ENCODE results near the gene APOL1. TPM values are rescaled to one million over a fixed set of nuclear protein-coding genes. Genes with fewer than 3 reads are reported as not detected.
"Not testable (repeated sequence)": the region's sequence is repeated elsewhere in the genome, so short reads cannot be mapped to it uniquely, and the experiment has no call there.

APOL1 gene
- total and polyA plus RNA-seq, 2 donors (not counting 1 experiment from before 2014, with no cell fraction given) = 40.0 to 80.3 TPM

- TF ChIP-seq, protein P1, sequence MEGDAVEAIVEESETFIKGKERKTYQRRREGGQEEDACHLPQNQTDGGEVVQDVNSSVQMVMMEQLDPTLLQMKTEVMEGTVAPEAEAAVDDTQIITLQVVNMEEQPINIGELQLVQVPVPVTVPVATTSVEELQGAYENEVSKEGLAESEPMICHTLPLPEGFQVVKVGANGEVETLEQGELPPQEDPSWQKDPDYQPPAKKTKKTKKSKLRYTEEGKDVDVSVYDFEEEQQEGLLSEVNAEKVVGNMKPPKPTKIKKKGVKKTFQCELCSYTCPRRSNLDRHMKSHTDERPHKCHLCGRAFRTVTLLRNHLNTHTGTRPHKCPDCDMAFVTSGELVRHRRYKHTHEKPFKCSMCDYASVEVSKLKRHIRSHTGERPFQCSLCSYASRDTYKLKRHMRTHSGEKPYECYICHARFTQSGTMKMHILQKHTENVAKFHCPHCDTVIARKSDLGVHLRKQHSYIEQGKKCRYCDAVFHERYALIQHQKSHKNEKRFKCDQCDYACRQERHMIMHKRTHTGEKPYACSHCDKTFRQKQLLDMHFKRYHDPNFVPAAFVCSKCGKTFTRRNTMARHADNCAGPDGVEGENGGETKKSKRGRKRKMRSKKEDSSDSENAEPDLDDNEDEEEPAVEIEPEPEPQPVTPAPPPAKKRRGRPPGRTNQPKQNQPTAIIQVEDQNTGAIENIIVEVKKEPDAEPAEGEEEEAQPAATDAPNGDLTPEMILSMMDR (conservative IDR thresholded peaks at IDR 0.05 in 1 of 2, IDR thresholded peaks at IDR 0.05 in 1 of 2; ENCODE audit: low read depth in 1 of 2, low read length in 2 of 2) = no peak
- TF ChIP-seq EZH2 (IDR thresholded peaks at IDR 0.05; ENCODE audit: low read length, missing control alignments) = no peak
- Histone ChIP-seq H3K9me3 (ENCODE audit: control insufficient read depth, insufficient read depth, low read depth, low read length) (no peaks in the 10 kb centered on the region), H3K4me2 (ENCODE audit: extremely low read depth, insufficient read depth, low read length) (no peak overlapping the region), H3K79me2 (ENCODE audit: control insufficient read depth, insufficient read depth, low read length) (peaks cover 30% of the 10 kb centered on the region), H3K9ac (ENCODE audit: insufficient read depth, low read length) (no peak overlapping the region), H2AFZ (ENCODE audit: low read length) (no peak overlapping the region), H3K4me1 (ENCODE audit: control insufficient read depth, extremely low read depth, insufficient read depth, low read length) (peaks cover 5% of the 10 kb centered on the region), H3K27me3 (ENCODE audit: control insufficient read depth, insufficient read depth, low read length) (no peaks in the 10 kb centered on the region), H4K20me1 (ENCODE audit: control insufficient read depth, extremely low read depth, insufficient read depth, low read length) (no peaks in the 10 kb centered on the region), H3K27ac (ENCODE audit: insufficient read depth, low read length) (no peak overlapping the region), H3K36me3 (ENCODE audit: control insufficient read depth, insufficient read depth, low read length) (peaks cover 73% of the 10 kb centered on the region), H3K4me3 (replicated peaks in 1 of 4; ENCODE audit: control extremely low read depth in 1 of 4, insufficient read depth in 1 of 4, low read depth in 3 of 4, low read length in 4 of 4) (no peak overlapping the region)
- DNase-seq (ENCODE audit: low read depth in 2 of 2) = no peak
Observed at GRCh38 chr22:36289406-36289870, 36.5 kb downstream of the APOL1 start.

- H3K4me3 ChIP-seq (replicated peaks in 1 of 4; ENCODE audit: control extremely low read depth in 1 of 4, insufficient read depth in 1 of 4, low read depth in 3 of 4, low read length in 4 of 4); H3K27ac ChIP-seq (ENCODE audit: insufficient read depth, low read length); DNase-seq (ENCODE audit: low read depth in 2 of 2); H3K4me2 ChIP-seq (ENCODE audit: extremely low read depth, insufficient read depth, low read length); H3K9ac ChIP-seq (ENCODE audit: insufficient read depth, low read length); H4K20me1 ChIP-seq (ENCODE audit: control insufficient read depth, extremely low read depth, insufficient read depth, low read length); H3K4me1 ChIP-seq (ENCODE audit: control insufficient read depth, extremely low read depth, insufficient read depth, low read length); H3K9me3 ChIP-seq (ENCODE audit: control insufficient read depth, insufficient read depth, low read depth, low read length); H3K27me3 ChIP-seq (ENCODE audit: control insufficient read depth, insufficient read depth, low read length); H2AFZ ChIP-seq (ENCODE audit: low read length): not testable (repeated sequence)
- Histone ChIP-seq H3K36me3 (ENCODE audit: control insufficient read depth, insufficient read depth, low read length) (peaks cover 73% of the 10 kb centered on the region), H3K79me2 (ENCODE audit: control insufficient read depth, insufficient read depth, low read length) (peaks cover 30% of the 10 kb centered on the region)
Observed at GRCh38 chr22:36289948-36290371, 37.0 kb downstream of the APOL1 start.

DNA sequence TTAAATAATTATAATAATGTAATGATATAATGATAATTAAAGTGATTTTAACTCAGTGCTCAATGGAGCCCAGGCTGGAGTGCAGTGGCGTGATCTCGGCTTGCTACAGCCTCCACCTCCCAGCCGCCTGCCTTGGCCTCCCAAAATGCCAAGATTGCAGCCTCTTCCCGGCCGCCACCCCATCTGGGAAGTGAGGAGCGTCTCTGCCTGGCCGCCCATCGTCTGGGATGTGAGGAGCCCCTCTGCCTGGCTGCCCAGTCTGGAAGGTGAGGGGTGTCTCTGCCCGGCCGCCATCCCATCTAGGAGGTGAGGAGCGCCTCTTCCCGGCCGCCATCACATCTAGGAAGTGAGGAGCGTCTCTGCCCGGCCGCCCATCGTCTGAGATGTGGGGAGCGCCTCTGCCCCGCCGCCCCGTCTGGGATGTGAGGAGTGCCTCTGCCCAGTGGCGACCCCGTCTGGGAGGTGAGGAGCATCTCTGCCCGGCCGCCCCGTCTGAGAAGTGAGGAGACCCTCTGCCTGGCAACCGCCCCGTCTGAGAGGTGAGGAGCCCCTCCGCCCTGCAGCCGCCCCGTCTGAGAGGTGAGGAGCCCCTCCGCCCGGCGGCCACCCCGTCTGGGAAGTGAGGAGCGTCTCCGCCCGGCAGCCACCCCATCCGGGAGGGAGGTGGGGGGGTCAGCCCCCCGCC is 37.6 kb downstream of the APOL1 start:
- H4K20me1 ChIP-seq (ENCODE audit: control insufficient read depth, extremely low read depth, insufficient read depth, low read length); H3K9me3 ChIP-seq (ENCODE audit: control insufficient read depth, insufficient read depth, low read depth, low read length); H3K4me3 ChIP-seq (replicated peaks in 1 of 4; ENCODE audit: control extremely low read depth in 1 of 4, insufficient read depth in 1 of 4, low read depth in 3 of 4, low read length in 4 of 4); H3K4me2 ChIP-seq (ENCODE audit: extremely low read depth, insufficient read depth, low read length); H3K9ac ChIP-seq (ENCODE audit: insufficient read depth, low read length); DNase-seq (ENCODE audit: low read depth in 2 of 2); H3K27me3 ChIP-seq (ENCODE audit: control insufficient read depth, insufficient read depth, low read length); H3K4me1 ChIP-seq (ENCODE audit: control insufficient read depth, extremely low read depth, insufficient read depth, low read length); H3K27ac ChIP-seq (ENCODE audit: insufficient read depth, low read length); H2AFZ ChIP-seq (ENCODE audit: low read length): not testable (repeated sequence)
- Histone ChIP-seq H3K79me2 (ENCODE audit: control insufficient read depth, insufficient read depth, low read length) (peaks cover 35% of the 10 kb centered on the region), H3K36me3 (ENCODE audit: control insufficient read depth, insufficient read depth, low read length) (peaks cover 74% of the 10 kb centered on the region)
